AG04450 (cell line): ENCODE measurements around the gene LYPD3. TPM values are rescaled to one million over a fixed set of nuclear protein-coding genes. Genes with fewer than 3 reads are reported as not detected.
A peak's percentile ranks its signal among the peaks of the same experiment; 100 is the strongest.

Experiments
- CTCF ChIA-PET: fragments of 300-600, 350-600 bp; formaldehyde crosslinking; extraction: SDS; loops from one replicate; lab custom pipeline; 2022; ENCODE audit warnings: antibody characterized with exemption, inconsistent platforms; lab: Charles Lee
- POLR2A ChIA-PET: fragments of 350-600 bp; formaldehyde crosslinking; extraction: SDS; loops from one replicate; lab custom pipeline; 2021; ENCODE audit warnings: antibody characterized with exemption, inconsistent platforms; lab: Yijun Ruan, JAX
- DNase-seq: peaks from one replicate; pipeline ENCODE4 v3.0.0-alpha.2; 2011; ENCODE audit warnings: low read depth, low spot score
- H3K27ac ChIP-seq: one replicate; pipeline ENCODE4 v1.5.1; 2012; ENCODE audit warnings: low read depth, low read length, control low read depth
- H3K27me3 ChIP-seq: one replicate; pipeline ENCODE4 v1.6.0; 2012; ENCODE audit warnings: low read length; ENCODE audit not compliant: control insufficient read depth, insufficient read depth
- H3K4me3 ChIP-seq: 2 replicates; pipeline ENCODE4 v1.5.1; 2011; ENCODE audit warnings: mild to moderate bottlenecking, low read depth, low read length, control low read depth
- H3K9me3 ChIP-seq: 2 replicates; pipeline ENCODE4 v1.5.1; 2012; ENCODE audit warnings: low read length; ENCODE audit not compliant: control insufficient read depth, insufficient read depth
- polyA plus RNA-seq: library from polyadenylated mRNA; depleted of rRNA; stranded (reverse); fragments of >200 nt; gene quantifications from 2 replicates; pipeline ENCODE4 v1.2.3, GENCODE V29; 2011
- TF ChIP-seq, protein P1 (sequence below): IDR thresholded peaks from 2 replicates; pipeline ENCODE4 v1.5.1; 2011; ENCODE audit warnings: low read depth, low read length, control low read depth, inconsistent platforms

Gene LYPD3
- polyA plus RNA-seq, 1 experiment = 0.60 TPM

DNA sequence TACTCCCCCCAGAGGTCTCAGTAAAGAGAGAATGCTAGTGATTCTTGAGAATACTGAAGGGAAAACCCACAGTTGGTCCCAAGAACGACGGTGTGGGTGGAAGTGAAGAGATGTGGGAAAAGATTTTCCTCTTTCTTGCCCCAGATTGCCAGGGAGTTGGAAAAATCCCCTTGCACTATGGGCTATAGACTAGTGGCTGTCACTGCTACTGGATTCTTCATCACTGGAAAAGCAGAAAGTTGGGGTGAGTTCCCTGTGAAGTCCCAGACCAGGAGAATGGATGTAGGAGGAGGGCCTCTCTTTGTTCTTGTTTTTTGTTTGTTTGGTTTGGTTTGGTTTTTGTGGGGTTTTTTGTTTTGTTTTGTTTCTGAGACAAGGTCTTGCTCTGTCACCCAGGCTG is 11.4 kb downstream of the LYPD3 start:
- no peak overlapping the region for H3K27ac ChIP-seq
- peaks cover 7% of the 10 kb centered on the region; the same call in 1 of the 2 replicates for H3K9me3 ChIP-seq
- no peak for DNase-seq
- TF ChIP-seq, protein P1, sequence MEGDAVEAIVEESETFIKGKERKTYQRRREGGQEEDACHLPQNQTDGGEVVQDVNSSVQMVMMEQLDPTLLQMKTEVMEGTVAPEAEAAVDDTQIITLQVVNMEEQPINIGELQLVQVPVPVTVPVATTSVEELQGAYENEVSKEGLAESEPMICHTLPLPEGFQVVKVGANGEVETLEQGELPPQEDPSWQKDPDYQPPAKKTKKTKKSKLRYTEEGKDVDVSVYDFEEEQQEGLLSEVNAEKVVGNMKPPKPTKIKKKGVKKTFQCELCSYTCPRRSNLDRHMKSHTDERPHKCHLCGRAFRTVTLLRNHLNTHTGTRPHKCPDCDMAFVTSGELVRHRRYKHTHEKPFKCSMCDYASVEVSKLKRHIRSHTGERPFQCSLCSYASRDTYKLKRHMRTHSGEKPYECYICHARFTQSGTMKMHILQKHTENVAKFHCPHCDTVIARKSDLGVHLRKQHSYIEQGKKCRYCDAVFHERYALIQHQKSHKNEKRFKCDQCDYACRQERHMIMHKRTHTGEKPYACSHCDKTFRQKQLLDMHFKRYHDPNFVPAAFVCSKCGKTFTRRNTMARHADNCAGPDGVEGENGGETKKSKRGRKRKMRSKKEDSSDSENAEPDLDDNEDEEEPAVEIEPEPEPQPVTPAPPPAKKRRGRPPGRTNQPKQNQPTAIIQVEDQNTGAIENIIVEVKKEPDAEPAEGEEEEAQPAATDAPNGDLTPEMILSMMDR = no peak
- POLR2A ChIA-PET = no interaction called here
- no peak overlapping the region for H3K4me3 ChIP-seq
- peaks cover 11% of the 10 kb centered on the region for H3K27me3 ChIP-seq
- CTCF ChIA-PET = interaction anchor here (2.5 kb wide), 1 partner anchor 65 kb away, joined by 5 read pairs; no protein-coding TSS in a partner anchor

GRCh38 chr19:43452582-43452981 is 12.8 kb downstream of the LYPD3 start:
- peaks cover 7% of the 10 kb centered on the region; the same call in 1 of the 2 replicates for H3K9me3 ChIP-seq
- TF ChIP-seq, protein P1 = no peak

GRCh38 chr19:43450545-43450997 is 14.8 kb downstream of the LYPD3 start:
- H3K27ac ChIP-seq = peak overlapping the region; percentile 39
- CTCF ChIA-PET = interaction anchor here (1.7 kb wide), 1 partner anchor 69 kb away, joined by 14 read pairs; no protein-coding TSS in a partner anchor
- POLR2A ChIA-PET = no interaction called here

More at GRCh38 chr19:43452582-43452981, 12.8 kb downstream of the LYPD3 start:
- POLR2A ChIA-PET = no interaction called here
- H3K27me3 ChIP-seq = peaks cover 11% of the 10 kb centered on the region
- DNase-seq = no peak
- CTCF ChIA-PET = interaction anchor here (2.5 kb wide), 1 partner anchor 67 kb away, joined by 5 read pairs; no protein-coding TSS in a partner anchor
- H3K4me3 ChIP-seq = no peak overlapping the region
- no peak overlapping the region for H3K27ac ChIP-seq

GRCh38 chr19:43447655-43448054 is 17.8 kb downstream of the LYPD3 start:
- ChIA-PET POLR2A (interaction anchor here (1.0 to 2.2 kb wide), 2 partner anchors 56 to 72 kb away, joined by 3 to 13 read pairs; no protein-coding TSS in a partner anchor), CTCF (interaction anchor here (0.6 to 7.9 kb wide), 30 partner anchors 8 to 345 kb away, joined by 3 to 385 read pairs (median 7); partner anchors contain the start of genes ETHE1 and PHLDB3)
- Histone ChIP-seq H3K4me3 (no peak overlapping the region), H3K27ac (no peak overlapping the region), H3K9me3 (peaks cover 3% of the 10 kb centered on the region; the same call in 1 of the 2 replicates), H3K27me3 (no peaks in the 10 kb centered on the region)
- DNase-seq = no peak
- TF ChIP-seq, protein P1 = no peak

More at GRCh38 chr19:43450545-43450997, 14.8 kb downstream of the LYPD3 start:
- TF ChIP-seq, protein P1 = no peak
- DNase-seq = no peak
- Histone ChIP-seq H3K4me3 (no peak overlapping the region), H3K27me3 (peaks cover 8% of the 10 kb centered on the region), H3K9me3 (peaks cover 7% of the 10 kb centered on the region; the same call in 1 of the 2 replicates)
